ENCODE results near the gene MDM1.

GRCh38 chr12:68326716-68327115, 5.4 kb downstream of the MDM1 start:
- no peak for TF ChIP-seq CTCF (conservative IDR thresholded peaks at IDR 0.05; ENCODE audit: low read length)
- TF ChIP-seq EZH2phosphoT487 (IDR thresholded peaks at IDR 0.05; ENCODE audit: borderline replicate concordance): no peak
